ENCODE data around the gene MLH1.

GRCh38 chr3:37041546-37042195 lies 48.4 kb downstream of the MLH1 start:
- no peak for TF ChIP-seq CTCF (conservative IDR thresholded peaks at IDR 0.05 in 1 of 2, IDR thresholded peaks at IDR 0.05 in 1 of 2; ENCODE audit: low read depth in 1 of 2, low read length in 2 of 2)
- no peak for TF ChIP-seq EZH2 (IDR thresholded peaks at IDR 0.05; ENCODE audit: low read length, missing control alignments)

Data from fibroblast of lung (primary cell).